OCI-LY7 (cell line): Measurements from ENCODE around the gene CSNK1G1.

Experiments
- CTCF ChIP-seq: fragments of 200-600 bp; sonication (generic); conservative IDR thresholded peaks from 2 replicates; pipeline ENCODE4 v1.5.1; 2014; ENCODE audit warnings: mild to moderate bottlenecking, antibody characterized with exemption, low read length, moderate library complexity, mixed read lengths
- EZH2phosphoT487 ChIP-seq: fragments of 200-600 bp; sonication (generic); IDR thresholded peaks from 2 replicates; pipeline ENCODE4 v1.6.1; 2018; ENCODE audit warnings: low read depth, borderline replicate concordance, mild to moderate bottlenecking, mixed run types, antibody characterized with exemption, low read length, moderate library complexity, mixed read lengths

GRCh38 chr15:64305261-64305660, 50.7 kb downstream of the CSNK1G1 start:
- TF ChIP-seq CTCF, result no peak
- TF ChIP-seq EZH2phosphoT487, result no peak
